Heart left ventricle (tissue), 13 donors: ENCODE results near the gene CSF2.

Experiments
- POLR2A ChIP-seq, 2 donors: fragments of 450-650 bp; IDR thresholded peaks; one replicate each; pipeline ENCODE4 v1.6.1; 2017; ENCODE audit warnings: antibody characterized with exemption in 2 of 2, mild to moderate bottlenecking in 2 of 2, moderate library complexity in 2 of 2
- TF ChIP-seq, protein P1 (sequence below), 12 donors: fragments of 200-600 bp; sonication (generic) in 4 of 12; IDR thresholded peaks; one replicate each; pipeline versions ENCODE4 v1.5.0 to v1.8.0; 2018 to 2022; ENCODE audit warnings: antibody characterized with exemption in 12 of 12, mild to moderate bottlenecking in 5 of 12
- donor health status: ischemic (EF 13 %, LVEDD 7.1; RV severe dilation, severe dysfunction).
- donor health status: DM: no; HTN: yes; CAD: no.
- donor health status: DM: no; HTN: no; CAD: no.
- donor health status: ischemic (EF 25% LVEDD 6.9; RV normal size, moderate dysfunction).
- donor health status: ischemic (EF 25% LVEDD 5.7; RV mildly dilated, moderate dysfunction).
- donor health status: ischemic (EF 35%, LVEDD 5.7; RV mildly dilated, moderate dysfunction).
- donor health status: nonischemic (EF 11% LVEDD 7.7; RV severe dilation, severe dysfunction).
- donor health status: DM: yes; HTN: yes; CAD: no.
- donor health status: PGD.
- donor health status: ischemic (EF 29% LVEDD 5.4; RV normal size, mild dysfunction).
- donor health status: nonischemic (EF 23%, LVEDD 6.1; RV moderate dilation, normal function).

- TF ChIP-seq, protein P1, sequence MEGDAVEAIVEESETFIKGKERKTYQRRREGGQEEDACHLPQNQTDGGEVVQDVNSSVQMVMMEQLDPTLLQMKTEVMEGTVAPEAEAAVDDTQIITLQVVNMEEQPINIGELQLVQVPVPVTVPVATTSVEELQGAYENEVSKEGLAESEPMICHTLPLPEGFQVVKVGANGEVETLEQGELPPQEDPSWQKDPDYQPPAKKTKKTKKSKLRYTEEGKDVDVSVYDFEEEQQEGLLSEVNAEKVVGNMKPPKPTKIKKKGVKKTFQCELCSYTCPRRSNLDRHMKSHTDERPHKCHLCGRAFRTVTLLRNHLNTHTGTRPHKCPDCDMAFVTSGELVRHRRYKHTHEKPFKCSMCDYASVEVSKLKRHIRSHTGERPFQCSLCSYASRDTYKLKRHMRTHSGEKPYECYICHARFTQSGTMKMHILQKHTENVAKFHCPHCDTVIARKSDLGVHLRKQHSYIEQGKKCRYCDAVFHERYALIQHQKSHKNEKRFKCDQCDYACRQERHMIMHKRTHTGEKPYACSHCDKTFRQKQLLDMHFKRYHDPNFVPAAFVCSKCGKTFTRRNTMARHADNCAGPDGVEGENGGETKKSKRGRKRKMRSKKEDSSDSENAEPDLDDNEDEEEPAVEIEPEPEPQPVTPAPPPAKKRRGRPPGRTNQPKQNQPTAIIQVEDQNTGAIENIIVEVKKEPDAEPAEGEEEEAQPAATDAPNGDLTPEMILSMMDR (IDR thresholded peaks at IDR 0.05) = no peak
- no peak for TF ChIP-seq POLR2A (IDR thresholded peaks at IDR 0.05)
Measured at GRCh38 chr5:132030610-132031009, 43.0 kb upstream of the CSF2 start.
